IMR-90 (cell line): ENCODE data around the gene DOCK7. TPM values are rescaled to one million over a fixed set of nuclear protein-coding genes. Genes with fewer than 3 reads are reported as not detected.

ENCODE experiments used
- ATAC-seq: fragments of 200-7000 bp; cut with Tn5 transposase; 2 replicates; pipeline ENCODE4 v1.9.1; 2020; ENCODE audit warnings: low read depth, mild to moderate bottlenecking, moderate library complexity
- BruUV-seq: library from RNA; stranded (reverse); fragments of 400-500 nt; replicated peaks from 2 replicates; lab custom pipeline; 2021; lab: Mats Ljungman, UMichigan
- CTCF ChIA-PET: fragments of 300-600 bp; formaldehyde crosslinking; extraction: SDS; loops from one replicate; lab custom pipeline; 2021; ENCODE audit warnings: antibody characterized with exemption; lab: Yijun Ruan, JAX
- POLR2A ChIA-PET: fragments of 300-600 bp; sonication (Branson Sonifier 250); formaldehyde crosslinking; loops from one replicate; lab custom pipeline; 2022; ENCODE audit warnings: antibody characterized with exemption; ENCODE audit not compliant: unreplicated experiment; lab: Charles Lee
- DNase-seq: peaks from one replicate; pipeline ENCODE4 v3.0.0; 2013
- H2AFZ ChIP-seq: replicated peaks from 2 replicates; pipeline ENCODE3; 2013; ENCODE audit warnings: low read length, mild to moderate bottlenecking; ENCODE audit not compliant: poor library complexity
- H2AK5ac ChIP-seq: 2 replicates; pipeline ENCODE4 v1.6.1; 2013; ENCODE audit warnings: low read depth, low read length, inconsistent platforms
- H2AK9ac ChIP-seq: replicated peaks from 2 replicates; pipeline ENCODE3; 2013; ENCODE audit warnings: mild to moderate bottlenecking, low read depth, low read length, moderate library complexity; ENCODE audit not compliant: poor library complexity
- H2BK120ac ChIP-seq: 2 replicates; pipeline ENCODE4 v1.6.1; 2013; ENCODE audit warnings: low read depth, low read length, inconsistent platforms
- H2BK15ac ChIP-seq: 3 replicates; pipeline ENCODE4 v1.6.1; 2013; ENCODE audit warnings: low read depth, low read length, inconsistent platforms
- H2BK20ac ChIP-seq: 2 replicates; pipeline ENCODE4 v1.6.1; 2013; ENCODE audit warnings: low read depth, mild to moderate bottlenecking, inconsistent platforms, low read length, moderate library complexity
- H2BK5ac ChIP-seq: 2 replicates; pipeline ENCODE4 v1.6.1; 2013; ENCODE audit warnings: mild to moderate bottlenecking, low read depth, low read length, inconsistent platforms; ENCODE audit not compliant: poor library complexity, severe bottlenecking
- H3K14ac ChIP-seq: replicated peaks from 2 replicates; pipeline ENCODE4 v1.6.1; 2013; ENCODE audit warnings: low read depth, low read length, inconsistent platforms
- H3K18ac ChIP-seq: 2 replicates; pipeline ENCODE4 v1.6.1; 2013; ENCODE audit warnings: low read depth, low read length, control low read depth
- H3K23ac ChIP-seq: 2 replicates; pipeline ENCODE4 v1.6.1; 2013; ENCODE audit warnings: low read depth, low read length, inconsistent platforms
- H3K27ac ChIP-seq: 2 replicates; pipeline ENCODE4 v1.5.1; 2013; ENCODE audit warnings: mild to moderate bottlenecking, control low read depth, low read length; ENCODE audit not compliant: insufficient read depth
- H3K27me3 ChIP-seq: 2 replicates; pipeline ENCODE4 v1.6.1; 2013; ENCODE audit warnings: low read length; ENCODE audit not compliant: control insufficient read depth, insufficient read depth
- H3K36me3 ChIP-seq: 2 replicates; pipeline ENCODE4 v1.6.1; 2013; ENCODE audit warnings: low read length, mixed read lengths; ENCODE audit not compliant: control insufficient read depth, insufficient read depth
- H3K4ac ChIP-seq: 2 replicates; pipeline ENCODE4 v1.6.1; 2013; ENCODE audit warnings: low read depth, low read length, inconsistent platforms
- H3K4me1 ChIP-seq: 2 replicates; pipeline ENCODE4 v1.6.1; 2013; ENCODE audit warnings: low read length, mixed read lengths; ENCODE audit not compliant: control insufficient read depth, insufficient read depth
- H3K4me2 ChIP-seq: 2 replicates; pipeline ENCODE4 v1.6.1; 2013; ENCODE audit warnings: low read depth, mild to moderate bottlenecking, control low read depth, low read length, moderate library complexity
- H3K4me3 ChIP-seq: 2 replicates; pipeline ENCODE4 v1.5.1; 2013; ENCODE audit warnings: low read depth, mild to moderate bottlenecking, control low read depth, low read length, moderate library complexity; ENCODE audit not compliant: insufficient read depth
- H3K56ac ChIP-seq: 2 replicates; pipeline ENCODE4 v1.6.1; 2013; ENCODE audit warnings: low read length, inconsistent platforms; ENCODE audit not compliant: insufficient read depth; ENCODE audit errors: extremely low read depth
- H3K79me1 ChIP-seq, 2 experiments: 2 replicates each; pipeline ENCODE4 v1.6.1; 2013; ENCODE audit warnings: low read length in 2 of 2, inconsistent platforms in 1 of 2, low read depth in 1 of 2
- H3K9ac ChIP-seq: 2 replicates; pipeline ENCODE4 v1.6.1; 2013; ENCODE audit warnings: low read depth, low read length, control low read depth
- H3K9me1 ChIP-seq: 2 replicates; pipeline ENCODE4 v1.6.1; 2013; ENCODE audit warnings: low read length, inconsistent platforms; ENCODE audit not compliant: insufficient read depth
- H3K9me3 ChIP-seq: 2 replicates; pipeline ENCODE4 v1.6.1; 2013; ENCODE audit warnings: low read length; ENCODE audit not compliant: control insufficient read depth, insufficient read depth
- H4K20me1 ChIP-seq: 2 replicates; pipeline ENCODE4 v1.6.1; 2013; ENCODE audit warnings: low read length, inconsistent platforms; ENCODE audit not compliant: insufficient read depth
- H4K5ac ChIP-seq: 2 replicates; pipeline ENCODE4 v1.6.1; 2013; ENCODE audit warnings: mild to moderate bottlenecking, low read depth, low read length, control low read depth
- H4K8ac ChIP-seq, 2 experiments: 2 replicates each; pipeline ENCODE4 v1.6.1; 2013; ENCODE audit warnings: low read depth in 2 of 2, low read length in 2 of 2, control low read depth in 1 of 2, inconsistent platforms in 1 of 2
- H4K91ac ChIP-seq: 2 replicates; pipeline ENCODE4 v1.6.1; 2013; ENCODE audit warnings: low read depth, low read length, inconsistent platforms; ENCODE audit not compliant: insufficient read depth
- CHD1 ChIP-seq: IDR thresholded peaks from 2 replicates; pipeline ENCODE4 v1.6.1; 2012; ENCODE audit warnings: low read depth, low read length, improper control_type of control experiment
- MAFK ChIP-seq: IDR thresholded peaks from 2 replicates; pipeline ENCODE4 v1.6.1; 2012; ENCODE audit warnings: low read depth, low read length, improper control_type of control experiment
- MAZ ChIP-seq: IDR thresholded peaks from 2 replicates; pipeline ENCODE4 v1.6.1; 2012; ENCODE audit warnings: low read depth, mild to moderate bottlenecking, low read length, improper control_type of control experiment, moderate library complexity, borderline replicate concordance
- POLR2A ChIP-seq: IDR thresholded peaks from 2 replicates; pipeline ENCODE4 v1.6.1; 2012; ENCODE audit warnings: mild to moderate bottlenecking, low read depth, low read length
- RFX5 ChIP-seq: IDR thresholded peaks from 2 replicates; pipeline ENCODE4 v1.8.0; 2012; ENCODE audit warnings: low read depth, mild to moderate bottlenecking, low read length, moderate library complexity
- SMC3 ChIP-seq: fragments of 150-350 bp; IDR thresholded peaks from 2 replicates; pipeline ENCODE4 v1.6.1; 2016; ENCODE audit warnings: low read depth, mild to moderate bottlenecking, antibody characterized with exemption, low read length, moderate library complexity
- USF2 ChIP-seq: fragments of 150-350 bp; IDR thresholded peaks from 2 replicates; pipeline ENCODE4 v1.6.1; 2017; ENCODE audit warnings: mild to moderate bottlenecking, antibody characterized with exemption, low read length, low read depth
- WGBS, 2 experiments: methylation state at CpG; one replicate each; pipeline versions ENCODE4 v1.1.5 to v1.1.7; 2013; ENCODE audit warnings: missing lambda C conversion rate in 2 of 2; ENCODE audit not compliant: insufficient read length in 1 of 2; ENCODE audit errors: extremely low coverage in 2 of 2; 5-methylcytosine and 5-hydroxymethylcytosine counted together
- dilution Hi-C: fragments of 300-500 bp; cut with HindIII; formaldehyde crosslinking; loops from one replicate; pipeline ENCODE4 v1.14.3; 2018; ENCODE audit warnings: low sequenced_read_pairs; ENCODE audit not compliant: unreplicated experiment
- in situ Hi-C: fragments of 300-500 bp; cut with MboI; formaldehyde crosslinking; loops from 3 replicates; pipeline ENCODE4 v1.14.3; 2019; ENCODE audit warnings: low sequenced_read_pairs, inconsistent platforms, mixed read lengths
- intact Hi-C: fragments of 100-400 bp; cut with micrococcal nuclease; formaldehyde crosslinking; loops from 2 replicates; pipeline ENCODE4 v1.10.0; 2022
- polyA plus RNA-seq, 3 experiments: library from polyadenylated mRNA; depleted of rRNA; stranded (reverse); fragments of >200 nt; gene quantifications; 2 replicates each; pipeline ENCODE4 v1.2.3, GENCODE V29; 2012; ENCODE audit warnings: low replicate concordance in 1 of 3
- total RNA-seq: library from RNA; depleted of rRNA; stranded (reverse); fragments of >200 nt; gene quantifications from 2 replicates; pipeline ENCODE4 v1.2.3, GENCODE V29; 2012

Gene DOCK7
- total and polyA plus RNA-seq, 2 of the 4 experiments (the other 2 are of a cell fraction) = 38.0 to 97.7 TPM

DNA sequence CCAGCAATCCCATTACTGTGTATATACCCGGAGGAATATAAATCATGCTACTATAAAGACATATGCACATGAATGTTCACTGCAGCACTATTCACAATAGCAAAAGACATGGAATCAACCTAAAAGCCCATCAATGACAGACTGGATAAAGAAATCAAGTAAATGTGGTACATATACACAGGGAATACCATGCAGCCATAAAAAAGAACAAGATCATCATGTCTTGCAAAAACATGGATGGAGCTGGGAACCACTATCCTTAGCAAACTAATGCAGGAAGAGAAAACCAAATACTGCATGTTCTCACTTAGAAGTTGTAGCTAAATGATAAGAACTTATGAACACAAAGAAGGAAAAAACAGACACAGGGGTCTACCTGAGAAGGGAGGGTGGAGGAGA, 97.2 kb downstream of the DOCK7 start:
- Histone ChIP-seq H3K27ac (no peak overlapping the region), H3K9me3 (no peaks in the 10 kb centered on the region), H2AK9ac (no peak overlapping the region), H4K91ac (no peak overlapping the region), H2BK15ac (no peak overlapping the region), H3K4me1 (no peaks in the 10 kb centered on the region; the same call in 1 of the 2 replicates), H3K9me1 (no peaks in the 10 kb centered on the region), H3K9ac (no peak overlapping the region), H3K79me1 (peaks cover 8 to 15% of the 10 kb centered on the region in 2 experiments; a peak in 3 of 4 replicates), H3K4me3 (no peak overlapping the region), H4K8ac (no peak overlapping the region), H3K4me2 (no peak overlapping the region), H2BK120ac (no peak overlapping the region), H2BK20ac (no peak overlapping the region), H3K36me3 (0 out of 2 replicates have a peak, but pooled peaks cover 2% of the 10 kb centered on the region), H3K18ac (no peak overlapping the region), H2AK5ac (no peak overlapping the region), H3K56ac (no peak overlapping the region), H3K23ac (no peak overlapping the region), H4K20me1 (no peaks in the 10 kb centered on the region), H4K5ac (no peak overlapping the region), H2AFZ (no peak overlapping the region), H3K4ac (no peak overlapping the region), H3K14ac (no peak overlapping the region), H3K27me3 (no peaks in the 10 kb centered on the region), H2BK5ac (no peak overlapping the region)
- no peak for DNase-seq
- ATAC-seq = no peak
- POLR2A ChIA-PET = no interaction called here
- WGBS, 2 experiments = no CpG with 5 or more reads among the region's 1 CpG
- intact Hi-C loops (no loop called here), dilution Hi-C loops (no loop called here), in situ Hi-C loops (no loop called here)
- TF ChIP-seq MAZ = no peak
- no peak for TF ChIP-seq RFX5
- TF ChIP-seq USF2 = no peak
- no peak for TF ChIP-seq MAFK
- TF ChIP-seq SMC3 = no peak
- TF ChIP-seq POLR2A = no peak
- TF ChIP-seq CHD1 = no peak
- CTCF ChIA-PET = no interaction called here
- BruUV-seq = no TSS peak
